Adrenal gland (tissue), 5 donors: ENCODE measurements around the gene SERPINF2.

Experiments used
- POLR2A ChIP-seq, 2 donors: fragments of 450-650 bp; IDR thresholded peaks; one replicate each; pipeline ENCODE4 v1.6.1; 2017; ENCODE audit warnings: antibody characterized with exemption in 2 of 2, mild to moderate bottlenecking in 2 of 2, moderate library complexity in 1 of 2
- TF ChIP-seq, protein P1 (sequence below), 6 experiments: fragments of 450-650 bp in 4 of 6; fragments of 200-600 bp in 2 of 6; sonication (generic) in 1 of 6; IDR thresholded peaks; 1 replicate in 5 of 6; 2 replicates in 1 of 6; pipeline versions ENCODE4 v1.5.1 to v1.8.0; 2016 to 2021; ENCODE audit warnings: antibody characterized with exemption in 6 of 6, mild to moderate bottlenecking in 2 of 6, moderate library complexity in 1 of 6
- donor health status: DM: no; HTN: no; CAD: no.

DNA sequence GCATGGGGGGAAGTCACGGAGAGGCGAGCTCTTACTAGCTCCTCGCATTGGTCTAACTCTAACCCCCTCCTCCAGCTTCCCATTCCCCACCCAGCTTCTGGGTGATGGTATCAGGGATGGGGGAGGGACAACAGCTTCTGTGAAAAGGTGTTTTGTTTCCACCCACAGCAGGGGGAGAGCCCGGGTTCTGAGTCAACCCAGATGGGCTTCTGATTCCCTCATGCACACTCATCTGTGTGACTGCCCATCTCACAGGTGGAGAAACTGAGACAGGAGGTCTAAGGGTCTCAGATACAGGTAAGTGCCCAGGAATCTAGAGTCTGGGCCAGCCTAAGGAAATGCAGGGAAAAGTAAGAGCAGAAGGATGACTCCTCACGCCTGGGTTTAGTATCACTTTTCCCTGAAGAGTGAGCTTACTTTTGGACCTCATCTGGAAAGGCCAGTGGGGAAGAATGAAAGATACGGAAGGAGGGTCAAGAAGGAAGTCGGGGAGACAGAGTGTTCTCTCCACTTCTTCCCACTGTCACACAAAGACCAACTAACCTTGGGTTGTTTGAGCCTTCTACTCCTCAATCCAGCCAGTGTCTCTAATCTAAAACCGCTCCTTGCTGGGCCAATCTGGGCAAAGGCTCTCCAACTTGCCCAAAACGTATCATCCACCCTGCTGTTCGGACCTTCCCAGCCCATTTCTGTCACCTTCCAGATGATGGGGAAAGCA is 29.4 kb upstream of the SERPINF2 start:
- TF ChIP-seq, protein P1, sequence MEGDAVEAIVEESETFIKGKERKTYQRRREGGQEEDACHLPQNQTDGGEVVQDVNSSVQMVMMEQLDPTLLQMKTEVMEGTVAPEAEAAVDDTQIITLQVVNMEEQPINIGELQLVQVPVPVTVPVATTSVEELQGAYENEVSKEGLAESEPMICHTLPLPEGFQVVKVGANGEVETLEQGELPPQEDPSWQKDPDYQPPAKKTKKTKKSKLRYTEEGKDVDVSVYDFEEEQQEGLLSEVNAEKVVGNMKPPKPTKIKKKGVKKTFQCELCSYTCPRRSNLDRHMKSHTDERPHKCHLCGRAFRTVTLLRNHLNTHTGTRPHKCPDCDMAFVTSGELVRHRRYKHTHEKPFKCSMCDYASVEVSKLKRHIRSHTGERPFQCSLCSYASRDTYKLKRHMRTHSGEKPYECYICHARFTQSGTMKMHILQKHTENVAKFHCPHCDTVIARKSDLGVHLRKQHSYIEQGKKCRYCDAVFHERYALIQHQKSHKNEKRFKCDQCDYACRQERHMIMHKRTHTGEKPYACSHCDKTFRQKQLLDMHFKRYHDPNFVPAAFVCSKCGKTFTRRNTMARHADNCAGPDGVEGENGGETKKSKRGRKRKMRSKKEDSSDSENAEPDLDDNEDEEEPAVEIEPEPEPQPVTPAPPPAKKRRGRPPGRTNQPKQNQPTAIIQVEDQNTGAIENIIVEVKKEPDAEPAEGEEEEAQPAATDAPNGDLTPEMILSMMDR (IDR thresholded peaks at IDR 0.05): no peak
- no peak for TF ChIP-seq POLR2A (IDR thresholded peaks at IDR 0.05)
